Ascending aorta (tissue), 2 donors: ENCODE data around the gene CTIF. TPM values are rescaled to one million over a fixed set of nuclear protein-coding genes. Genes with fewer than 3 reads are reported as not detected.

ENCODE experiments used
- DNase-seq, 2 donors: peaks; one replicate each; pipeline ENCODE4 v3.0.0-alpha.2; 2019; ENCODE audit warnings: low spot score in 2 of 2
- H3K27ac ChIP-seq, 2 donors: fragments of 200-600 bp; sonication (generic); one replicate each; pipeline ENCODE4 v1.5.1; 2016 to 2017; ENCODE audit warnings: mild to moderate bottlenecking in 1 of 2
- H3K27me3 ChIP-seq: fragments of 200-600 bp; sonication (generic); one replicate; pipeline ENCODE4 v1.5.1; 2017
- H3K36me3 ChIP-seq, 2 donors: fragments of 200-600 bp; sonication (generic); one replicate each; pipeline ENCODE4 v1.5.1; 2016
- H3K4me1 ChIP-seq, 2 donors: fragments of 200-600 bp; sonication (generic); one replicate each; pipeline ENCODE4 v1.5.1; 2016 to 2017; ENCODE audit warnings: mild to moderate bottlenecking in 1 of 2
- H3K4me3 ChIP-seq, 2 donors: fragments of 200-600 bp; sonication (generic); one replicate each; pipeline ENCODE4 v1.5.1; 2016 to 2017; ENCODE audit warnings: mild to moderate bottlenecking in 1 of 2
- H3K9me3 ChIP-seq, 2 donors: fragments of 200-600 bp; sonication (generic); one replicate each; pipeline ENCODE4 v1.5.1; 2016
- intact Hi-C: fragments of 100-400 bp; cut with DNase I; formaldehyde crosslinking; loops from one replicate; pipeline ENCODE4 v1.15.1; 2023
- total RNA-seq: library from RNA; depleted of rRNA; stranded (reverse); fragments of >200 nt; gene quantifications from one replicate; pipeline ENCODE4 v1.1.0, GENCODE V29; 2016
- TF ChIP-seq, protein P1 (sequence below), 3 experiments: fragments of 200-600 bp in 2 of 3; fragments of 450-650 bp in 1 of 3; sonication (generic) in 2 of 3; IDR thresholded peaks; one replicate each; pipeline ENCODE4 v1.5.1; 2016 to 2019; ENCODE audit warnings: antibody characterized with exemption in 3 of 3, mild to moderate bottlenecking in 1 of 3, moderate library complexity in 1 of 3

CTIF gene
- total RNA-seq, 1 donor from 2014 or later = 55.3 TPM

GRCh38 chr18:48792141-48792540 is 253.3 kb downstream of the CTIF start:
- H3K27me3 ChIP-seq = no peaks in the 10 kb centered on the region
- no peak overlapping the region for H3K4me3 ChIP-seq
- peak overlapping the region; percentile 87 to 90 for H3K27ac ChIP-seq
- no peaks in the 10 kb centered on the region for H3K9me3 ChIP-seq
- intact Hi-C loops = no loop called here
- TF ChIP-seq, protein P1, sequence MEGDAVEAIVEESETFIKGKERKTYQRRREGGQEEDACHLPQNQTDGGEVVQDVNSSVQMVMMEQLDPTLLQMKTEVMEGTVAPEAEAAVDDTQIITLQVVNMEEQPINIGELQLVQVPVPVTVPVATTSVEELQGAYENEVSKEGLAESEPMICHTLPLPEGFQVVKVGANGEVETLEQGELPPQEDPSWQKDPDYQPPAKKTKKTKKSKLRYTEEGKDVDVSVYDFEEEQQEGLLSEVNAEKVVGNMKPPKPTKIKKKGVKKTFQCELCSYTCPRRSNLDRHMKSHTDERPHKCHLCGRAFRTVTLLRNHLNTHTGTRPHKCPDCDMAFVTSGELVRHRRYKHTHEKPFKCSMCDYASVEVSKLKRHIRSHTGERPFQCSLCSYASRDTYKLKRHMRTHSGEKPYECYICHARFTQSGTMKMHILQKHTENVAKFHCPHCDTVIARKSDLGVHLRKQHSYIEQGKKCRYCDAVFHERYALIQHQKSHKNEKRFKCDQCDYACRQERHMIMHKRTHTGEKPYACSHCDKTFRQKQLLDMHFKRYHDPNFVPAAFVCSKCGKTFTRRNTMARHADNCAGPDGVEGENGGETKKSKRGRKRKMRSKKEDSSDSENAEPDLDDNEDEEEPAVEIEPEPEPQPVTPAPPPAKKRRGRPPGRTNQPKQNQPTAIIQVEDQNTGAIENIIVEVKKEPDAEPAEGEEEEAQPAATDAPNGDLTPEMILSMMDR (IDR thresholded peaks at IDR 0.05) = no peak
- peak in 1 of 2 donors; percentile 24 for DNase-seq
- H3K36me3 ChIP-seq = no peaks in the 10 kb centered on the region
- H3K4me1 ChIP-seq = peaks cover 12 to 34% of the 10 kb centered on the region in 2 donors

GRCh38 chr18:48792611-48793380 is 254.0 kb downstream of the CTIF start:
- Histone ChIP-seq H3K4me1 (peaks cover 12 to 36% of the 10 kb centered on the region in 2 donors), H3K36me3 (no peaks in the 10 kb centered on the region), H3K27ac (peak overlapping the region in 1 of 2 donors; percentile 90), H3K4me3 (no peak overlapping the region), H3K9me3 (no peaks in the 10 kb centered on the region), H3K27me3 (no peaks in the 10 kb centered on the region)
- DNase-seq = peak; percentile 2 to 52
- TF ChIP-seq, protein P1 (IDR thresholded peaks at IDR 0.05) = no peak
- intact Hi-C loops = no loop called here

DNA sequence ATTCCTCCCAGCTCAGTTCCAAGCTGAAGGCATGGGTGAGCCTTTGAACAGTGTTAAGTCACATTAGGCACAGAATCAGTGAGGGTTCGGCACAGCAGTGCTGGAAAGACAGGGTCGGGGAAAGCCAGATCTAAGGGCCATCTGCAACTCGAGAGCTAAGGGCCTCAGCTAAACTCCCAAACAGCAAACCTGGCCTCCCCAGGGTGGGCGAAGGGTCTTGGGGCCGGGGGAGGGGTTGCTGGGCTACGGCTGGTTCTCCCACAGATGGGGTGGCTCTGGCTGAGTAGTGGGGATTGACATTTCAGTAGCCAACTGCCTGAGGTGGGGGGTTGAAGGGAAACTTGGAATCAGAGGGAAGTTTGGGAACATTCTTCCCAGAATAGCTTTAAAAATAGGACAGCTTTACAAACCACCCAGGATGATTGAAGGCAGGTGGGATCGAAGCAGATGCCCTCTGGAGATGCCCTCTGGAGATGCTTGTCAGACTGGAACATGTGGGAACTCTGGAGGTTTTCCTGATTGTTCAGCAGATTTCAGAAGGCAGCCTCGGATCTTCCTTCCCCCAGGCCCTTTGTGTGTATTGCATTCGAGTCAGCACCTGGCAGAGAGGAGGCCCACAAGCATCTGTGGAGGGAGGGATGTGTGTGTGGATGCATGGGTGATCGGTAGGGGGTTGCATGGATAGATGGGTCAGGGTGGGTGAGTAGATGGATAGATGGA is 255.6 kb downstream of the CTIF start:
- intact Hi-C loops = no loop called here
- Histone ChIP-seq H3K9me3 (no peaks in the 10 kb centered on the region), H3K4me1 (peaks cover 10 to 26% of the 10 kb centered on the region in 2 donors), H3K27ac (peak overlapping the region; percentile 20 to 40), H3K27me3 (no peaks in the 10 kb centered on the region), H3K36me3 (no peaks in the 10 kb centered on the region), H3K4me3 (no peak overlapping the region)
- peak in 1 of 2 donors; percentile 56 for DNase-seq
- TF ChIP-seq, protein P1 (IDR thresholded peaks at IDR 0.05) = no peak

DNA sequence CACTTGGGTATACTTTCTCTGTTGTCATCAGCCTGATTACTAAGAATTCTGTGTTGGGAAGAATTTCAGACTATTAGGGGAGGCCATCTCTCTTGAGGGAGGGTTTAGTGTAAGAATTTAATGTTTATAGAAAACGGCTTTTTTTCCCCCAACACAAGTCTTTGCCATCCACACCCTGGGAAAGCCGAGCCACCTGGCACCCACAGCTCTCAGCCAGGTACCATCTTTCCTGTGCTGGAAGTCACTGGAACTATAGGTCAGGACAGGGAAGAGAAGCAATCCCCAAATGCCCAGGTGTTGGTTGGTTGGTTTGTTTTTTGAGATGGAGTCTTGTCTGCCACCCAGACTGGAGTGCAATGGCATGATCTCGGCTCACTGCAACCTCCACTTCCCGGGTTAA is 256.9 kb downstream of the CTIF start:
- TF ChIP-seq, protein P1 (IDR thresholded peaks at IDR 0.05) = no peak
- H3K27ac ChIP-seq = no peak overlapping the region
- no peak overlapping the region for H3K4me3 ChIP-seq
- no peaks in the 10 kb centered on the region for H3K36me3 ChIP-seq
- H3K4me1 ChIP-seq = peaks cover 6 to 17% of the 10 kb centered on the region in 2 donors
- intact Hi-C loops = no loop called here
- no peaks in the 10 kb centered on the region for H3K27me3 ChIP-seq
- no peaks in the 10 kb centered on the region for H3K9me3 ChIP-seq
- peak in 1 of 2 donors; percentile 15 for DNase-seq

DNA sequence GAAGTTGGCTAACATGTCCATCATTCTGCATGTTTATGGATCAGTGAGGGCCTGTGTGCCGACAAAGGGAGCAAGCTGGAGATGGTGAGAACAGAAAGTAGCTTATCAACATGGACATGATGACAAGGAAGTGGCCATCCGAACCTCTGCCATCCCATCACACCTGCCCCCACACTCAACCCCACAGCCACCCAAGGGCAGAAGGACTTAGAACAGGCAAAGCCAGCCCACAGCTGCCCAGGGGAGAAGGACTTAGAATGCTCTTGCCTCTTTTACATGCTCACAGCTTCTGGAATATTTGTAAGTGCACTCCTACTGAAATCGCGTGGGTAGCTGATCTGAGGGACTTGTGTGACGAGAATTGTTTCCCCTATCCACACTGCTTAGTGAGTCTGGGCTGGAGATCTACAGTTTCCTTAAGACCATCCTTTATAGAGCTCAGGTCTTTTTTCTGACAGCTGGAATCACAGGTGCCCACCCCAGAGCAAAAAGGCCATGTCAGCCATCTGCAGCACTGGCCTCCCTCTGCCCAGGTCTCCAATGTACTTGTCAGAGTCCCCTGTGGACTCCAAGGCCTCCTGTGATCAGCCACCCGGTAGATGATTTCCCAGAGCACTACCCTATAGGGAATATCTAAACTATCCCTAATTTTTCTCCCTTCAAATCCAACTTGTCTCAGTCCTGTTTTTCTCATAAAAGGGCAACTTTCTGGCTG is 257.8 kb downstream of the CTIF start:
- intact Hi-C loops = no loop called here
- H3K27ac ChIP-seq = peak overlapping the region; percentile 29 to 61
- H3K36me3 ChIP-seq = no peaks in the 10 kb centered on the region
- DNase-seq = peak in 1 of 2 donors; percentile 51
- TF ChIP-seq, protein P1 (IDR thresholded peaks at IDR 0.05) = no peak
- H3K27me3 ChIP-seq = no peaks in the 10 kb centered on the region
- no peak overlapping the region for H3K4me3 ChIP-seq
- H3K4me1 ChIP-seq = peaks cover 5 to 17% of the 10 kb centered on the region in 2 donors
- H3K9me3 ChIP-seq = no peaks in the 10 kb centered on the region
